Mucosa of gallbladder (tissue), 1 donor: ENCODE data around the gene PM20D1. TPM values are rescaled to one million over a fixed set of nuclear protein-coding genes. Genes with fewer than 3 reads are reported as not detected.
"Not testable (repeated sequence)": the region's sequence is repeated elsewhere in the genome, so short reads cannot be mapped to it uniquely, and the experiment has no call there.

Experiments used
- DNase-seq: peaks from one replicate; pipeline ENCODE4 v3.0.0-alpha.2; 2020; ENCODE audit warnings: low spot score
- total RNA-seq: library from RNA; stranded (reverse); gene quantifications from one replicate; pipeline ENCODE4 v1.2.1, GENCODE V29; 2021
- donor health status: DM: no; HTN: no; CAD: no.

Gene PM20D1
- total RNA-seq, 1 donor from 2014 or later, result 0.26 TPM

DNA sequence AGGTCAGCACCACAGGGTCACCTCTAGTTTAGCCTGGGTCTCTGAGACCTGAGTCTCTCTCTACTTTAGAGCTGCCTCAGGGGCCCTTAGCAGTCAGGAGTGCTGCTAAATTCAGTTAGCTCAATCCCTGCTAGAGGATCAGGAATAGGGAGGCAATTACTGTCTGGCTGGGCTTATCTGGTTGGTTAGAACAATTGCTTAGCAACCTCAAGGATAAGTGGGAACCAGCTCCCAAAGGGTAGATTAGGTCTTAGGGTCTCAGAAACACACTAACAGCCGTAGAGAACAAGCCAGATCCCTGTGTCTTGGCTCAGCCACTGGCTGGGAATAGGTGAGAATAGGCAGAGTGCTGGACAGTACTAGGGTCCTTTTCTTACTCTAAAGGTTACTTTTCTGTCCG lies 7.7 kb downstream of the PM20D1 start:
- DNase-seq, result no peak

DNA sequence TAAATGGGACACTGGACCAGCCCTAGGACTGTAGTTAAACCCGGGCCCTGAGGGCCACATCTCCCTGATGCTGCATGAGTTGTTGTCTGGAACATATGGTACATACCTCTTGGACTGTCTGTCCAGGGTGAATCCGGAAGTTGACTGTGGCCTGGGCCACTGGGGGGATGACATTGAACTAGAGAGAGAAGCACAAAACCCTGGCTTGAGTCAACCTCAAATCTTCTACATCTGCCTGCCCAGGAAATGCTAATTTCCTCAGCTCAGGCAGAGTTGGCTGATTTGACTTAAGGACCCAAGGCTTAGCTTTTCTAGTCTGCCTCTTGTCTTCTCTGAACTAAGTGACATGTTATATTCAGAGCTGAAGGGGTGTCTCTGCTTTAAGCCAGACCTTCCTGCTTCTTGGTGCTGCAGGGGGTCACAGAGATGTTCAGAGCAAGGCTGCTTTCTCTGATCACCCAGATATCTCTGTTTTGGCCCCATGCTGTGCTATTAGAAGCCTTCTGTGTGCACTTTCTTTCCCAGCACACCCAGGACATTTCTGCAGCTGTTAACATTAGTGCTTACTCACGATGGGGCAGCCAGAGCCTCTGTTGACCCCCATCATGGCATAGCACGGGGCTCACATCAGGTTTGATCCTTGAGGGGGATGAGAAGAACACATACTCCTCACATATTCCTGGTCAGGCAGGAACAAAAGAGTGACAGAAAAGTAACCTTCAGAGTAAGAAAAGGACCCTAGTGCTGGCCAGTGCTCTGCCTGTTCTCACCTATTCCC lies 9.6 kb downstream of the PM20D1 start:
- no peak for DNase-seq

DNA sequence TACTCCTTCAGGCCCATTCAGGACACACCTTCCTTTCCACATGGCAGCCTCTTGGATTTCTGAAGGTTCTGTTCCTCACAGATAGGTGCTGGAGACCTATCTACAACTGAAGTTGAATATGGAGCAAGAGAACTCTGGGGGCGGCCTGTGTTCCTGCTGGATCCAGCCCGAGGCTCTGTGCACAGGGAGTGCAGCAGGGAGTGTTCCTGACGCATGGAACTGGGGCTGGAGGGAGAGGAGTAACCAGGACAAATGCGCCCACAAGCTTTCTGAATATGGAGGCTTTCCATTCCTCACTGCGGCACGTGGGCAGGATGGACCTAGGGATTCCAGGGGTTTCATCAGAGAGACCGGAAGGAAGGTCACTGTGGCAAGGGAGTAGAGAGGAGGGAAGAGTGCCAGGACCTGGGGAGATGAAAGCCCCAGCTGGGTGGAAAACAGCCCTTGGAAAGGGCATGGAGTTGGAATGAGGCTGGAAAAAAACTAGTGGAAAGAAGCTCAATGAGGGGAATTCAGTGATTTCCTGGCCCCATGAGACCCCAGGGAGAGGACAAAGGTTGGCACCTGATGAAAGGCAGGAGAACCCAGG lies 12.5 kb downstream of the PM20D1 start:
- no peak for DNase-seq

DNA sequence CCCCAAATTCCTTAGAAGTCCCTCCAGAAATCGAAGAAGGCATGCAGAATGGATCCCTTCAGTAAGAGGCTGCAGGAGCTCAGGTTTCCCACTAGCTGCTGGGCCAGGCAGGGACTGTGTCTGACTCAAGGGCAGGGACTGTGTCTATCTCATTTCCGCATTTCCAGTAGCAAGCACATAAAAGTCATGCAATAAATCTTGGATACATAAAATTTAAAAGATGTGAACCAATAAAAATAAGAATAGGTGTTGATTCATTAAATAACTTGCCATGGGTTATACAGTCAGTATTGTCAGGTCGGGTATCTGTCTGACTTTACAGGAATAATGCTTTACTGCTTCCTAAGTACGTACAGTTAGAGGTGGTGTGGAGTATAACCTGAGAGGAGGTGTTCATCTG lies 15.2 kb downstream of the PM20D1 start:
- DNase-seq, result no peak

DNA sequence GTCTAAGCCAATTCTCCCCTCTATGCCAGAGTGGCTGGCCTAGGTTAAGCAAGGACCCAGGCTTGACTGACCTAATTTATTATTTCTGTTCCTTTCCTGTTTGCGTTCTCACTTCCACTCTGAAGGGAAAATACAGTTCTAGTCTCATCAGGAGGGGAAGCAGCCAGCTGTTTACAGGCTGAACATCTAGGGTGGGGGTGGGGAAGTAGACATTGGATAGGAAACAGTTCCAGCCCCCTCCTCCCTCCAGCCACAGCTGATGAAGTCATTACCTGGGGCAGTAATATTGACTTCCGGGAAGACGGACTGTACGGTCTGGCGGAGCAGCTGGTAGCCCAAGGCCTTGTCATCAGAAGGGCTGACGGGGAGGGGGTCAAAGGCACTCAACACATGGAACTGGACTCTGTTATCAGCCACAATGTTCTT lies 17.6 kb downstream of the PM20D1 start:
- no peak for DNase-seq

DNA sequence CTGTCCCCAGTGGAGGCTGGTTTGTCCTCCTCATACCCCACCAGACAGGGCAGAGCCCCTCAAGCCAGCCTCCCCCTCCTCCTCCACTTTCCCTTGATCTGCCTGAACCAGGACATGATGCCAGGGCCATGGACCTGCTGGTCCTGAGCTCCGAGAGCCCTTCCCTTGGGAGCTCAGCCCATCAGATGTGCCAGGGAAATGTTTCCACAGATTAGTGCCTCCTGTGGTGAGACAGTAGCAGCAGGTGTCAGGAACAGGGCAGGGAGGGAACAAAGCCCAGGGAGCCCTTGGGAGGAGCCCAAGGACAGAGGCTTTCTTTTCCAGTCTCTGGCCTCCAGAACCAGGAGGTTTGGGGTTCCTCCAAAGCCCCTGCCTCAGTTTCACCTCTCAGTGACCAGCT lies 22.3 kb downstream of the PM20D1 start:
- DNase-seq, result no peak

DNA sequence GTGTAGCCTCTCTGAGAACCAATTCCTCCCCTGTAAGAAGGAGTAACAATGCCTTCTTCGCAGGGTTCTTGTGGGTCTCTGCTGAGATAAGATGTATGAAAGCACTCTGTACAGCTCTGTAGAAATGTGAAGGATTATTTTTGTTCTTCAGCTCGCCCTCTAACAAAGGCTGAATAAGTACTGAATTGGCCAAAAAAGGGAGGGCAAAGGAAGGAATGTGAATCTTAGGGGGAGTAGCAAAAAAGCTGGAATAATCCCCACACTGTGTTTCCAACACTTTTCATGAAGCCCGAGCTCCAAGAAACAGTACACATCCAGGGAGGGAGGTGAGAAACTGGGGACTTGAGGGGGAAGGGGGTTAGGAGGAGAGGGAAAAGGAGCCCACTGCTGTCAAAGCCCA lies 22.9 kb downstream of the PM20D1 start:
- DNase-seq, result no peak

DNA sequence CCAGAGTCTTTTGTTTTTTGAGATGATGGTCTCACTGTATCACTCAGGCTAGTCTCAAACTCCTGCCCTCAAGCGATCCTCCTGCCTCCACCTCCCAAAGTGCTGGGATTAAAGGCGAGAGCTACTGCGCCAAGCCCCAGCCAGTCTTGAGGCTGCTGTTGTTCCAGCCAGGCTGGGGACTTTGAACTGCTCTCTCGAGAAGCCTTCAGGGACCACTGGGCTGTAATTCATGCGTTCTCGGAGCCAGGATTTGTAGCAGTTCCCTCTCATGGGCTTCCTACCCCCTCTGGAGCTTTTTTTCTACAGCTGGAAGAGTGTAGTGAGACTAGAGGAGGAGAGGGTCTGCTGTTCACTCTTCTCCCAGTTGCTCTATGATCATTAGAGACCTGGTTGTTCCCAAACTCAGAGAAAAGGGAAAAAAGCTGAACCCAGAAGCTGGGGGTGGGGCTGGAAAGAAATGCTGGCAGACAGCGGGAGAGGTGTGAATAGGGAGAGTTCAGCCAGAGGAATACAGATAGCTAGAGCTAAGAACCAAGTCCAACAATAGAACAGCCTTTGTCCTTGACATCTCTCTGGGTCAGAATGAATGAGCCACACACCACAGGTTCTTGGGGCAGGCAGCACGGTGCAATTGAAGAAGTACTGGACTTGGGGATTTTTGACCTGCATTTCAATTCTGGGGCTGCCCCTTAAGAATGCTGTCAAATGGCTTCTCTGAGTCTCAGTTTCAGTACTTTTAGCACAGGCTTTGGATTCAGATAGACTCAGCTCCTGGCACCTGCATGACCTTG lies 23.7 kb downstream of the PM20D1 start:
- no peak for DNase-seq

DNA sequence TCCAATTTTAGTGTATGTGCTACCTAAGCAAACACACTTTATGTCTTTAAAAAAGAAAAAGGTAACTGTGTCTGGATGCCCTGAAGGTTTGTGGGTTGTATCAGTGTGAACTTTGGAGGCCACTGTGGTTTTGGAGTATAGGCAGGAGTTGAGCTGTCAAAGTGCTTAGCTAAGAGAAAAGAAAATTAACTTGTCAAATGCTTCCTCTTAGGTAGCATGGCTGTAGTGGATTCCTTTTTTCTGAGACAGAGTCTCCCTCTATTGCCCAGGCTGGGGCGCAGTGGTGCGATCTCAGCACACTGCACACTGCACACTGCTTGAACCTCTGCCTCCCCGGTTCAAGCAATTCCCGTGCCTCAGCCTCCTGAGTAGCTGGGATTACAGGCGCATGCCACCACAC lies 25.8 kb downstream of the PM20D1 start:
- DNase-seq, result no peak

DNA sequence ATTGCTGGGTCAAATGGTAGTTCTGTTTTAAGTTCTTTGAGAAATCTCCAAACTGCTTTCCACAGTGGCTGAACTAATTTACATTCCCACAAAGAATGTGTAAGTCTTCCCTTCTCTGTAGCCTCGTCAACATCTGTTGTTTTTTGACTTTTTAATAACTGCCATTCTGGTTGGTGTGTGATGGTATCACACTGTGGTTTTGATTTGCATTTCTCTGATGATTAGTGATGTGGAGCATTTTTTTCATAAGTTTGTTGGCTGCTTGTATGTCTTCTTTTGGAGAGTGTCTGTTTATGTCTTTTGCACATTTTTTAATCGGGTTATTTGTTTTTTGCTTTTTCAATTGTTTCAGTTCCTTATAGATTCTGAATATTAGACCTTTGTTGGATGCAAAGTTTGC lies 26.7 kb downstream of the PM20D1 start:
- not testable (repeated sequence) for DNase-seq

DNA sequence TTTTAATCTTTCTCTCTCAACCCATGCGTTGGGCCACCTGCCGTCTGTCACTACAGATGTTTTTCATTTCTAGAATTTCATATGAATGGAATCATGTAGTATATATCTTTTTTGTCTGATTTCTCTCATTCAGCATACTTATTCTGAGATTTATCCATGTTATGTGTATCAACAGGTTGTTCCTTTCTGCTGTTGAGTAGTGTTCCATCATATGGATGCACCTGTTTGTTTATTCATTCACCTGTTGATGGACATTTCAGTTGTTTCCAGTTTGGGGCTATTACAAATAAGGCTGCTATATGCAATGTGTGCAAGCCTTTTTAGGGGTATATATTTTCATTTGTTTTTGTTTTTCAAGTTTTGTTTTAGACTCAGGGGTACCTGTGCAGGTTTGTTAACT lies 27.5 kb downstream of the PM20D1 start:
- DNase-seq, result no peak

DNA sequence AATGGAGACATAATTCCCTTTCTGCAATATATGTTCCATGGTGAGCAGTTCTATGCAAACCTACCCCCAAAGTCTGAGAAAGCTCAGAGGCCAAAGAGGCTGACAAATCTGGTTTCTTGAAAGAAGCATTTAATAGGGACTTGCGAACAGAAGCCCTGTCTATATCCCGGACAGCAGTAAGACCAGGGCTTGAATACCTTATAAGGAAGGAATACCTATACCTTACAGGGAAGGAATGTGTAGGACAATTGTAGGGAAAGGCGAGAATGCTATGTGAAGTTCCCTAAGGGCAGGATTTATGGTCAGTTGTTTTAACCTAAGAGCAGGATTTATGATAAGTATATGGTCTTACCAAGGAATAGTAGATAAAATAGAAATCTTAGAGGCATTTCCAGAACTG lies 31.9 kb downstream of the PM20D1 start:
- DNase-seq, result no peak

DNA sequence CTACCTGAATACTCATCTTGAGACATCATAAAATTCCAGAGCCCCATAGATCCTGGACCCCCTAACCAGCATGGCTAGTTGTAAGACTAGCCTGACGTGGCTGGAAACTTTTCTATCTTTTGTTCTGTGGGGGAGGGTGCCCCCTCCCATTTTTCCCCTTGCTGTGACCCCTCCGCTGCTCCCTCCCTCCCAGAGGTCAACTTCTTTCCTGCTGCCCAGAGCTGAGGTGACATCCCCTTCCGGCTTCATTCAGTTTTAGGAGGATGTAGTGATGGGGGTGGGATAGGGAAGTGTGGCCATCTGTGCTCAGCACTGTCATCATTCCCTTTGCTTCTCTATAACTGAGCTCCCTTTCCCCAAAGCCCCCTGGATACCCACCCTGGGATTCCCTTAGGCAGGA lies 32.6 kb downstream of the PM20D1 start:
- no peak for DNase-seq

DNA sequence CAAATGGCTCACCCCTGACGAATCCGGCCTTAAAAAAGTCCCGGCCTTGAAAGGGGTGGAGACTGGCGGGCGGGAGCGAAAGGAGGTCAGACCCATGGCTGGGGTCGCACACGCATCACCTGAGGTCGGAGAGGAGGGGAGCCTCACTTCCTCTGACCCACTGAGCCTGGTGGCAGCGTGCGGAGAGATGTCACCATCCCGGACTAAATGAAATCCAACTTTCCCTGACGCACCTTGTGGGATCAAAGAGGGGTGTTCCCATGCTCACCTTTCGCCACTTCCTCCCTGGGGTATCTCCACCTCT lies 36.2 kb downstream of the PM20D1 start:
- no peak for DNase-seq

DNA sequence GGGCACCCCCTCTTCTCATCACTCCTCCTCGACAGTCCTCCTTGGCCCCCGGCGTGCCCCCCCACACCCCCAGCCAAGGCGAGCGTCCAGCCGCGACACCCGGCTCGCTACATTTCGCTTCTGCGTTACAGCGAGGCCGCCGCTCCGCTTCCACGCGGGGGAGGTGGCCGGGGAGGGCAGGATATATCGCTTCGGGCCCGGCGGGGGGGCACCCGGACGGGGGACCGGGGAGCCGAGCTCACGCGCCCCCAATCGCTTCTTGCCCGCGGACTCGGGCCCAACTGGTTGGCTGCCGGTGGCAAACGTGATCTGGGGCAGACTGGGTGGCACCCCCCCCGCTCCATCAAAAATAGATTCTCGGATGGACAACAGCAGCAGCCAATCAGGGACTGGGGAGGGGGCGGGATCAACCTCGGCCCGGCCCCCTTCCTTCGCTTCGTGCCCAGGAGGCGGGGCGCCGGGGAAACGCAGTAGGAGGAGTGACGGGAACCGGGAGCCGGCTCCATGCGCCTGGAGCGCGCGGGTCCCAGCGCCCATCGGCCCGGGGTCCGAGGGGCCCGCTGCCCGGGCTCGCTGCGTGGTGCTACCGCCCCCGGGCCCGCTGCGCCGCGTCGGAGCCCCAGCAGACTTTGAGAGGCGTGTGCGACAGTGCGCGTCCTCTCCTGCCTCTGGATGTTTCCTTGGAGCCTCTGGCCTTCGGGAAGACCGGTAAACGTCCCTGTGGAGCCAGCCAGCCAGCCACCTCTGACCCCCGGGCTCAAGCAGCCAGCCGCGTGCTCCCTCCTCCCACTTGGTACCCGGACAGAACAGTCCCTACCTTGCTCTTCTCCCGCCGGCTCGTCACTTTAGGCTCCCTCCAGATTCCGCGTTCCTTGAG lies 36.8 kb downstream of the PM20D1 start, which contains the start of gene SLC41A1:
Gene SLC41A1 (minus strand): TSS at position 321 of the 877 bp plus-strand sequence. CDS start 2,757 bp downstream, outside the sequence.
- DNase-seq, result peak; percentile 95

DNA sequence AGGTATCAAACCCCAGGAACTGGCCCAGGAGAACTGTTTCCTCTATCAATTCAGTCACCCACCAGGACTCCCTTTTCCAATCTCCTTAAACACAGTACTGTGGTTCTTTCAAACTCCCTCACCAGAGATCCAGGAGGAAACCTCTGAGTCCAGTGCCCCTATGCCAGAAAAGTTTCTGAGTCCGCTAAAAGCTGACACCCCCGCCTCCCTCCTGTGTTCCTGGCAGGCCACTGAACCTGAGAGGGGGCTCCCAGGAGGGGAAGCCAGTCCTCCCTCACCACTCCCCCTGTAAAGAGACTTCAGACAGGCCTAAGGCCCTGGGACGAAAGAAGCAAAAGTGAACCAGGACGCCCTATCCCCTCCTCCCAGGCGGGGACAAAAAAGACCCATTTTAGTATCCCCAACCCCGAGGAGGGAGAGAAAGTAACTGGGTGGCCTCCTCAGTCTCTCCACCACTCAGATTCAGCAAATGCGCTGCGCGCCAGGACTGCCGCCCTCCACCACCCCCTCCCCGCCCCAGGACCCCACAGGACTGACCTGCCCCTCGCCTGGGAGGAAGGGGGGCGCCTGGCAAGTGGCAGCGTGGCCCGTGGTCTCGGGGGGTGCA lies 37.6 kb downstream of the PM20D1 start:
- no peak for DNase-seq

DNA sequence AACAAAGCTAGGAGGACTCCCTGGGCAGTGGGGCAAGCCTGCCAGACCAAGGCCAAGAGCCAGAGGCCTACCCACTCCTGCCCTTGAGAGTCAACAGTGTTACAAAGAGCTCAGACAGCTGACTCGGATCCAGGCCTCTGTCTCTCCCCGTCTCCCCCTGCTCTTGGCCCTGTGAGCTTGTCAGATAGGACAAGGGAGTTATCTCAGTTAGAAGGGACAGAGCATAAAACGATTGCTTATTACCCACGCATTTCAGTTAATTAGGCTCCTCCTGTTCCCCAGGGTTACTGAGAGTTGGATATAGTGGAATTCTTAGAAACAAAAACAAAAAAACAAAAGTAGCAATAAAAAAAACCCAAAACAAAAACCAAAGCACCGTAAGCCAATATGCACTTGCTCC lies 38.3 kb downstream of the PM20D1 start:
- DNase-seq, result no peak

DNA sequence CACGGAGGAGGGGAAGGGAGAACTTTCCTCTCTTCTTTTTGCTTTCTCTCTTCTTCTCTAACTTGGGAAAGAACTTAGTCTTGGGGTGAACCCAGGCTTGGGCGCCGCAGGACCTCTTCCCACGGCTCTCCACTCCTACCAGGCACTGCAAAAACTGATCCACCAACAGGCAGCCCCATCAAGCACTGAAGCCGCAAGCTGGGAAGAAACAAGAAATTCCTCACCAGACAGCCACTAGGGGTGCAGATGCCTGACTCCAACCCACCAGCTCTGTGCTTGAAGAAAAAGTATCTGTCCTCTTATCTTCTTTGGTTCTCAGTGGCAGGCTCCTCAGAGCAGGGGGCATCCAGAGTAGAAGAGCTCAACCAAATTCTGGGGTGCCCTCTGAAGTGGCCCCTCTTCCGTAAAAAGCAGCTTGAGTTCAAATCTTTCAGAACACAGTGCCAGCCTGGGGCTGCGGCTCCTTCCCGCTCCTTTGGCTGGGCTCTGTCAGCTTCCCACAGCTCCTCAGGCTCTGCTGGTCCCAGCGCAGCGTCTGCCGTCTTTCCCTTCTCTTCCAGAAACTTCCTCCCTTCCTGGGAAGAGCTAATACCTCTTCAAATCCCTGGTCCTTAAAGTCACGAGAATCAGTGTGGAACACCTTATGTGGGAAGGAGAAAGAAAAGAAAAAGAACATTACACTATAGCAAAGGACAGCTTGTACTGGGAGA lies 39.3 kb downstream of the PM20D1 start:
- no peak for DNase-seq

DNA sequence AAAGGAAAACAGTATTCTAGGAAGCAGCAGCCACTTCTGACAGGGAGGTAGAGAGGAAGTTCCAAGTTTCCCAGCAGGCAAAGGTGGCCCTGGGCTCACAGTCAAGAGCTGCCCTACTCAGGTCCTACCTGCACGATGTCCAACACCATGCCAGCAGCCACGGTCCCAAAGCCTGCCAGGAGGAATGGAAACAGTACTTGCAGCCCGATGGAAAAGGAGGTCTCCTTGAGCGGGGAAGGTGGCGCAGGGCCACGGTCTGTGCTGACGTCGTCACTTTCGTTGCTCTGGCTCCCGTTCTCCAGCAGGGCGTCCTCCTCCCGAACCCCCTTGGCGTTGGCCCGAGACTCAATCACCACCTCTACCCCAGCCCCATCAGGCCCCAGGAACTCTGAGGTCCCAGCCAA lies 40.0 kb downstream of the PM20D1 start:
- no peak for DNase-seq

DNA sequence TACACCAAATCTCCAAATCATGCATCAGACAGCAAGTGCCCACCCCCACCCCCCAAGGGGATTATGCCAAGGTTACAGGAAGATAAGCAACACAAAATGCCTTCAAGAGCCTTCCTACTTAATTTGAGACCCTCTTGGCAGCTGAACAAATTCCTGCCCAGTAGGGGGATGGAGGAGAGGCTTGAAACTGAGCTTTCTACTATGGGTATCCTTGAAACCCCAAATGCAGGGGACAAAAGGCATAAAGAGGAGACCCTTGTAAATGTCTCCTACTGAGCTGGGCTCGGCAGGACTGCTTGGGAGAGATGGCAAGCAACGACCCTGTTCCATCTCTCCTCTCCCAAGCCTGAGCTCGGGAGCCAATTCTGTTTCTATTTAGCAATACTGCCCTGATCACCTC lies 40.5 kb downstream of the PM20D1 start:
- DNase-seq, result no peak
